ENCODE data around the gene GGTLC1.

Gene GGTLC1

DNA sequence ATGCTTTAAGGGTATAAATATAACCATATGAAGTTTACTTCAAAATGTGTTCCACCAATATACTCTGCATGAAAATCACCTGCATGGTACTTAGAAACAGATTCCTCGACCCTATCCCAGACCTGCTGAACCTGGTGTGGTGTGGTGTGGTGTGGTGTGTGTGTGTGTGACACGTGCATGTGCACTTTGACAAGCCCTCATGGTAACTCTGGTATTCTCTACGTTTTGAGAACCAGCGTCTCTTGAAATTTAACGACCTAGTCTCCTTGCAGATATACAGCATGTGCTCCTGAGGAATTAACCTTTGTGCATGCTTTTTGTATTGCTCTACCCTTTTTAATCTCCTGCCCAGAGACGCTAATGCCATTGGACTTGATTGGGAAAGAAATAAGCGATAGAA lies 29.5 kb downstream of the GGTLC1 start:
- no peak for DNase-seq

DNA sequence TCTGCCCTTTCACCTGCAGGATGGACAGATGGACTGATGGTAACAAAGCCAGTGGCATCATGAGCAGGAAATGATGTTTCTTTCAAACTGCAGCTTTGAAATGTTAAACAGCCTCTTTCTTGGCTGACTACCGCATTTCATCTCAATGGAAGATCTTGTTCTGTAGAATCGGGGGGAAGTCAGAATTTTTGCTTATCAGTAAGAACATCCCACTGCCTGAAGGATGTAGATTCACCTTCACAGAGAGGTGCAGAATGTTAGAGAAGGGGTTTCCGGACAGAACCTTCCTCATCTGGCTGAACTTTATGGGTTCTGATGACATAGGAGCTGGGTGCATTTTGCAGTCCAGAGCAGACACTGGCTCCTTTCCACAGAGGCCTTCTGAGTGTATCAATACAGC lies 32.7 kb downstream of the GGTLC1 start:
- no peak for DNase-seq

DNA sequence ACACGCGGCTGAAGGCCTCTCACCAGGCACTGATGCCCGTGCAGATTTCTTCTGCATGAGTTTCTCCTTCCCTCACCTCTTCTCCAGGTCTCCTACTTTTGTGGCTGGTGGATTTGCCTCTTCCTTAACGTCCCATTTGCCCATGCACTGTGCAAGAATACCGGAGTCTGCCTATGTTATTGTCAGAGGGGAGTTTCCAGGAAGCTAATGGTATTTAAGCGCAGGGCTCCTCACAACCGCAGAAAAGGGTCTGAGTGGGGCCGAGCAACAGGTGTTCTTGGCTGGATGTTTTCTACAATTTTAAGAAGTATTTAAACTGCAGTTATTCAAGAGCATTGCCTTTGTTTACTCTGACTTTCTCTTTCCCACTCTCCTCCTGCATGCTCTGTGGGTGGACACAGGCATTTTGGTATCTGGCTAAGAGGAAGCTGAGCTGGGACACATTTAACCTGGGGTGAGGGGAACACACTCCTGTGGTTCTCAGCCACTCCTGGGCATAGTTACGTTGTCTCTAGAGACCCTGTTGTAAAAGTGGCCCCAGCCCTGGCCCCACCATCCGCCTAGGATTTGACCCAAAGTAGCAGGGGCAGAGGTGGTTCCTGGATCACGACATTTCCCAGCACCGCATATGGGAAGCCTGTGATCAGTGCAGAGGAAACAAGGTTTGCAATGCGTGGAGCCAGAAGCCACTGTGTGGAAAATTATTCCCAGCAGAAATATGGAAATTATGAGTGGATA lies 34.4 kb downstream of the GGTLC1 start:
- no peak for DNase-seq

DNA sequence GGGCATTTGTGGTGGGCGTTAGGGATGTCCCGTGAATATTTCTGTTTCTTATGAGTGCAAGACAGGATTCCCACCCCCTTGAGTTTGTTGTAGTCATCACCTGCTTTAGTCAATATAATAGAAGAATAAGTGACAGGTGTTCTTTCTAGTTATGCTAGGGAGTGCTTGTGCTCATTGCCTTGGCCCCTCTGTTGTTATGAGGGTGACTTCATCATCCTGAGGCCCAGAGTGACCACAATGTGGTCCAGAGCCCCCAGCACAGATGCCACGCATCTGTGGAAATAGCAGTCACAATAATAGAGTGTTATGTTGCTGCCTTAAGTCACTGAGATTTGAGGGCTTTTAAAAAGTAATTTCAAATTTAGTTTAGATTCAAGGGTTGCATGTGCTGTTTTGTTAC lies 42.4 kb downstream of the GGTLC1 start:
- DNase-seq: no peak

DNA sequence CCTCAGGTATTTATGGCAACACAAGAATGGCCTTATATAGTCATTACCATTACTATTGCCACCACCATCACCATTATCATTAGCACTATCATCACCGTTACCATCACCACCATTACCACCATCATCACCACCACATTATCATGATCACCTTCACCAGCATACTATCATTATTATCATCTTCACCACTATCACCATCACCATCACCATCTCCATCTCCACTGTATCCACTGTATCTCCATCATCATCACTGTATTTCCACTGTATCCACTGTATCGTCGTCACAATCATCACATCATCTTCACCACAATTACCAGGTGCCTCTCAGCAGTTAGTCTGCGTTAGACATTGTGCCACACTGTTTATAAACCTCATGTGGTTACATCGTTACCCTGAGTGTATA lies 45.3 kb downstream of the GGTLC1 start:
- DNase-seq: no peak

DNA sequence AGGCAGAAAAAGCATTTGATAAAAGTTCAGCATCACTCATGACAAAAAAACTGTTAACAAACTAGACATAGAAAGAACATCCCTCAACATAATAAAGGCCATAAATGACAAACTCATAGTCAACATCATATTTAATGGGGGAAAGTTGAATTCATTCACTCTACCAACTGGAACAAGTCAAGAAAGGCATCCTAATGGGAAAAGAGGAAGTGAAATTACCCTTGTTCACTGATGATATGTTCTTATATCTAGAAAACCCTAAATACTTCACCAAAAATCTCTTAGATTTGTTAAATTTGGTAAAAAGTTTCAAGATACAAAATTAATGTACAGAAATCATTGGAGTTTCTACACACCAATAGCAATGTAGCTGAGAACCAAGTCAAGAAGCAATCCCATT lies 48.9 kb downstream of the GGTLC1 start:
- DNase-seq: no peak

DNA sequence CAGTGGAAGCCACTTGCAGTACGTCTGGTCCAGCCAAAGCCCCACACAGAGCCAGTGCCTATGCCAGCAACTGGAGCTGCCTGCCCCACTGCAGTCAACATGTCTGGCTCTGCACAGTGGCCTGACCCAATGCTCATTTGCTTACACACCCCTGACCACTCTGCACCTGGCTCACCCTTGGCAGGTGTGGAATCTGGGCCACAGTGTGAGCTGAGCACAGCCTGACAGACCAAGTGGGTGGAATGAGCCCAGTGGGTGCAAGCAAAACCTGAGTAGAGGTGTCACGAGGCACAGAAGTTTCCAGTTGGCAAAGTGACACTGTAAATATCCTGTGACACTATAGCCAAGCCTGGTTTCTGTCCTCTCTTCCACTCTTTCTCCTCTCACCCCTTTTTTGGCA lies 49.5 kb downstream of the GGTLC1 start:
- DNase-seq: no peak

DNA sequence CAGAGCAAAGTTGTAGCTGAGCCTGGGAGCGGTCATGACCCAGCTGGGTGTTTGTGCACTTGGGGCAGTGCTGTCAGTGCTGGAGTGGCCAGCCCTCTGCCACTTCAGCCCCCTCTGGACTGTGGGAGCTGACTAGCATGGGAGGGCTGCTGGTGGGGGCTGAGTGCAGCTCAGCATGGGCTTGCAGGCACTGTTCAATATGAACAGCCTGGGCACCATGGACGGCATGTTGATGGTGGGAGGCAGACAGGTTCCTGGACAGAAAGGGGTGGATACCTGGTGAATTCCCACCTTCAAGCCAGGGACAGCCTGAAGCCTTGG lies 50.5 kb downstream of the GGTLC1 start:
- DNase-seq: no peak

DNA sequence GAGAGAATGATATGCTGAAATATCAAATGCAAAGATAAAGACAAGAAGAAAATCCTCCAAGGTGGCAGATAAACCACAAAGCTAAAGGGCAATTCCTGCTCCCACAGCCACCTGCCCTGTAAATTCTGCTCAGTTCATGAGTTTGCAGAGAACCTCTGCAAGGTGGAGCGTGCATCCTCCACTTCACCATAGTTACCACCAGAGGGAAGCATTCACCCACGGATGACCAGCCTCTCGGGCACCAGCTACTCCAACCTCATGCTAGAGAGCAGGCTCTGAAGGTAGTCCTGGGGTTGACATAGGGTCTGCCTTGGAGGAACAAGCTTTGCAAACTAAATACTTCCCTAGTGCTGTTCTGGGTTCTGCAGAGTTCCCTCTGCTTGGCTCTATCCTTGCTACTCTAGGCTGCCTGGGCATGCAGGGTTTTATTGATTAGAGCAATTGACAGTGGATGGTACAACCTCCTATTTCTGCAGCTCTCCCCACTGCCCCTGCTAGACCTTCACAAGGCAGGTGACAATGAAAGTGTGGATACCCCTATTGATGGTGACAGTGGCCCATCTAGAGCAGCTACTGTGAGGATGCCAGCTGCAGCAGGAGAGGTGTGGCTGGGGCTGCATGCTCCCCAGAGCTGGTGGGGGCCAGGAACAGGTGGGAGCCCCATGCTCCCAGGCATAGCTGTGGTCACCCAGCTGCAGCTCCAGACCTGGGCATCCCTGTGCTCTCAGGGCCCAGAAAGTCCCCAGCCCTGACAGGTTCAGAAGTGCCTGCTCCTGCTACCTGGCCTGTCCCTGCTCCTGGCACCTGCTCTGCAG lies 51.1 kb downstream of the GGTLC1 start:
- peak; percentile 63 for DNase-seq

All from central memory CD4-positive, alpha-beta T cell (primary cell).